OCI-M2 (cell line): Measurements from ENCODE around the gene PKDCC.

Experiments
- DNase-seq: peaks from one replicate; lab custom pipeline; 2025; ENCODE audit not compliant: unreplicated experiment; lab: John Stamatoyannopoulos, UW

PKDCC gene

GRCh38 chr2:42049221-42050009 lies 1.6 kb downstream of the PKDCC start:
- no peak for DNase-seq

GRCh38 chr2:42050010-42050702 lies 2.3 kb downstream of the PKDCC start:
- no peak for DNase-seq

- no peak for DNase-seq
These were observed 3.1 kb downstream of the PKDCC start for GRCh38 chr2:42050703-42051542.

DNA sequence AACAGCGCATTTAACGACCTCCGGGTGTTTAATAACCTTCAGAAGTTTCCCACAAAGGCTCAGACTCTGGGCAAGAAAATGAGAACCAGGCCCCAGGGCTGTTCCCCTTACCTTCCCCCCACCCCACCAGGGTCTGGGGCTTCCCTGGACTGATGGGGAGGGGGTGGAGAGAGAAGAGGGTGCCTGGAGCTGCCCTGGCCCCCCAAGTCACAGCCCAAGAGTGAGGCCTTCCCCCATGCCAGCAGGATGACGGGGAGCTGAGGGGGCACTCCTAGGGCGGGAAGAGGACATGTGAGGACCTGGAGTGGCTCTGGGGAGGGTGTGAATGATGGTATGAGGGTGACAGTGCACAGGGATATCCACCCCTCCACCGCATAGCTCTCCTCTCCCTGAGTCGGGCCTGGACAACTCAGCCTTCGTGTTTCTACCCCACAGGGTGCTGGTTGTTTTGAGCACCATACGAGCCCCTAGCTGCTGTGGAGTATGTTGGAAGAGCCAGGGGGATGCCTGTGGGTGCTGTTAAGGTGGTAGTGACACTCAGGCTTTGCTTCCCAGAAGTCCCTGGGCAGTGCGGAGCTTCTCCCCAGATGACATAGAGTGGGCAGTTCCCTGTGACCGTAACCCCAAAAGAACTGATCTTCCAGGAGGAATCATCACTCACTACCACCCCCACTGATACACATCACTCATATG lies 3.9 kb downstream of the PKDCC start:
- no peak for DNase-seq

- no peak for DNase-seq
These were observed 5.1 kb downstream of the PKDCC start for GRCh38 chr2:42052702-42053481.

DNA sequence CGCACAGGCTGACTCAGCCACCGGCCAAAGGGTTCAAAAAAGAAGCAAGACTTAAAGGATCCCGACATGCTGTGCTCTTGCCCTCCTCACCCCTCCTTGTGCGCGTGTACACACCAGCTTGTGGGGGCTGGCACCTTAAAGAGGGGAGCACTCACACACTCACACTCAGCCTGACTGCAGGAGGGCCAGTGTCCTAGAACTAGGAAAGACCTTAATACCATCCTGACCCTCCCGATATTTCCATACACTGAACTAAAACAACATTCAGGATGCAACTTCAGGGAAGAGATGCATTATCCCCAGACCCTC lies 5.6 kb downstream of the PKDCC start:
- no peak for DNase-seq

DNA sequence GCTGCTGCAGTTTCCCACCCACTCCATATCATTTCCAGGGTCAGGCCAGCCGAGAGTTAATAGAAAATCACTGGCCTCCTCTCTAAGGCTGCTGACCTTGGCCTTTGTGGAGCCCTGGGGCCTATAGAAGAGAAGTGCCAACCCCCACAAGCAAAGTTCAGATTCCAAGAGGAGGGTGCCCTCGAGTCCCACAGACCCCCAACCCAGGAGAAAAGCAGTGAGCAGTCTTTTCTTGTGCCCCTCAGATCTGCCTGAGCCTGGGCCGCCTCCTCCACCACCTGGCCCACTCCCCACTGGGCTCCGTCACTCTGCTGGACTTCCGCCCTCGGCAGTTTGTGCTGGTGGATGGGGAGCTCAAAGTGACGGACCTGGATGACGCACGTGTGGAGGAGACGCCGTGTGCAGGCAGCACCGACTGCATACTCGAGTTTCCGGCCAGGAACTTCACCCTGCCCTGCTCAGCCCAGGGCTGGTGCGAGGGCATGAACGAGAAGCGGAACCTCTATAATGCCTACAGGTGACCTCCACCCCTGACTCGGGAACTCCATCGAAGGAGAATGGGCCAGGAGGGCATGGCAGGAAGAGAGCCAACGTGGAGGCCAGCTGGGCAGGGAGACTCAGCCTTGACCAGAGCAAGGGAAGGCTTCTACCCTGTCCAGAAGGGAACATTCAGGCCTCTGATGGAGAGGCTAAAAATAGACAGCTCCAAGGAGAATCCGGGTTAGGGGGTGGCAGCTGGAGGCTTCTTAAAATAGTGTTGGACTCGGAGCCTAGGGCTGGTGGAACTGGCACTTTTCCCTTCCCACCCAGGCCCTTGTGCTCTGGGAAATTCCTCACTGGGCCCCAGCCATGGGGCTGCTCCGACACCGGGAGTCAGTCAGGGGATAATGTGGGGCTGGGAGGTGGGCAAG lies 6.2 kb downstream of the PKDCC start:
- DNase-seq: no peak

DNA sequence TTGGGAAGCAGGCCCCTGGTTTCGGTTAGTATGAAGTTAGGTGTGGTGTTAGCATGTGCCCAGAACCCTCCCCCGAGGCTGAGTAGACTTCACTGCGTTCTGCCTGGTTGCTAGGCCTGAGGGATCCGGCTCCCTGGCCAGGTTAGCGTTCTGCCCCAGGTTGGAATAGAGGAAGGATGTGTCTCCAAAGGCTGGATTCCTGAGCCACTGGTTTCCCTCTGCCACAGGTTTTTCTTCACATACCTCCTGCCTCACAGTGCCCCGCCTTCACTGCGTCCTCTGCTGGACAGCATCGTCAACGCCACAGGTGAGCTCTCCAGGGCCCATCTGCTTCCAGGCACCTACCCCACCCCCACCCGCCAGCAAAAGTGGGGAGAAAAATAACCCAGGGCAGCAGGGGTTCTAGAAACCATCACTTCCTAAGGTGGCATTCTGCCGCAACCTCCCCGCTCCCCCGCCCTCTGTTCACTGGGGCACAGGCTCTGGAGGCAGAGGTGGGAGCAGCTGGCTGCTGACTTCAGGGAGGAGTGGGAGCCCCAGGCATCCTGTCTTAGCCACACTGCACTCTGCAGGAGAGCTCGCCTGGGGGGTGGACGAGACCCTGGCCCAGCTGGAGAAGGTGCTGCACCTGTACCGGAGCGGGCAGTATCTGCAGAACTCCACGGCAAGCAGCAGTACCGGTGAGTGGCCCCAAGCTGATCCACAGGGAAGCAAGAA lies 7.1 kb downstream of the PKDCC start:
- no peak for DNase-seq

- no peak for DNase-seq
These were observed 8.0 kb downstream of the PKDCC start for GRCh38 chr2:42055573-42056514.

- no peak for DNase-seq
These were observed 9.5 kb downstream of the PKDCC start for GRCh38 chr2:42057159-42057901.

GRCh38 chr2:42057902-42058450 lies 10.2 kb downstream of the PKDCC start:
- no peak for DNase-seq

DNA sequence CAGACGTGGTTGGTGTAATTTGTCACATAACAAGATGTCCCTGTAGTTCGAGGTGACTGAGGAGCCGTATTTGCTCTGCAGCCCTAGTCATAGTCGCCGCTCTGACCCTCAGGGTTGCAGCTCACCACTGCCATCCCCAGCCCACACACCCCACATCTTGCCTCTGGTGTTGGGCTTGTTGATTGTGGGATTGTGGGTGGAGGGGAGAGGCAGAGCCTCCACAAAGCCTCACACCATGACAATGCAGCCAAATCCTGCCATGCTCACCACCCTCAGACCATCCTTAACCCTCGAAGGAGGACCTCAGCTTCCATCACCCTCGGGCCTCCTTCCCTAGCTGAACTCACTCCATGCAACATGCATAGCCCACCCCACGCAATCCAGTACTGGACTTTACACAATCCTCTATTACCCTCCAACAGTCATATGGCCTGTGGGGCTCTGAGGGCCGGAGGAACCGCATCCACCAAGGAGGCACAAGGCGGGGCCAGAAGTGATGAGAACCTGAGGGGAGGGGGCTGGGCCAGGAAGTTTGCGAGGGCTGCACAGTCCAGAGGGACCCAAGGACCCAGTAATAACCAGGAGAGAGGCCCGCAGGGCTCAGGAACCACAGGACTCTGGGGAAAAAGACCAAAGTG lies 11.6 kb downstream of the PKDCC start:
- no peak for DNase-seq

GRCh38 chr2:42060028-42060427 lies 12.2 kb downstream of the PKDCC start:
- no peak for DNase-seq

DNA sequence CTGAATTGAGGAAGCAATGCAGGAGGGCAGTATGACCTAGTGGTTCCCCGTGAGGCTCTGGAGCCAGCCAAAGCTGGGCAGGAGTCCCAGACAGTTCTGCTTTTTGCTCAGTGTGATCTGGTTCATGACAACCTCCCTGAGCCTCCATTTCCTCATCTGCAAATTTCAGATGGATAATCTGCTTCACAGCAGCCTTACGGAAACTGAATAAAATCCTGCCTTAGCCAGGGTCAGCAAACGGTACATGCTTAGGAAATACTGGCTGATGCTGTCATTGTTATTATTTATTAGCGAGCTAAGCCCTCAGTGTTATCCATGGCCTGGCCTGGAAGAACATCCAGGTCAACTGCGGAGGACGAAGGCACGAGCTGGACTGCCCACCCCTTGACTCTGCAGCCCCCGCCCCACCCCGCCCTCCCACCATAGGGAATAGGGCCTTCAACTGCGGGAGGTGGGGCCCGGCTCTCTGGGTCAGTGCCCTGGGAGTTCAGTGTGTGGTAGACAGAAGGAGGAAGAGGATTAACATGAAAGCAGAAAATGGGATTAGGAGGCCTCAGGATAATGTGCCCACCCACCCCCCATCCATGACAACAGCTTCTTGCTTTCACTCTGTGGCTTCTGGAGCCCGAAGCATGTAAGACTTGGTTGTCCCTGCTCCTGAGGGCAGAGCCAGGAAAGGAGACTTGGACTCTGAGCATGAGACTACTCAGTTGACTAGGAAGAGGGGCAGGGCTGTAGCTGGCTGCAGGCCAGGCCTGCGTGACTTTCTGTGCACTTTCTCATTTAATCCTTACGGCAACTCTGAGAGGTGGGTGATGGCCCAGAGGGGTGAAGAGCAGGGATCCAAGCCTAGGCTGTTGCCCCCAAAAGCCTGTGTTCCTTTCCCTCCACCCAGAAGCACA lies 13.1 kb downstream of the PKDCC start:
- DNase-seq: no peak

- DNase-seq: no peak
These were observed 14.0 kb downstream of the PKDCC start for GRCh38 chr2:42061839-42062238.
